Thymus (tissue), 11 donors: ENCODE measurements around the gene SLC25A31. TPM values are rescaled to one million over a fixed set of nuclear protein-coding genes. Genes with fewer than 3 reads are reported as not detected.

Experiments used
- DNase-seq, 9 donors: peaks; one replicate each; pipeline ENCODE4 v3.0.0-alpha.2; 2013; ENCODE audit warnings: low spot score in 9 of 9, low read depth in 6 of 9, missing footprints in 1 of 9
- H3K27ac ChIP-seq, 2 donors: one replicate each; pipeline ENCODE4 v1.5.1; 2013; ENCODE audit warnings: control low read depth in 1 of 2, low read depth in 1 of 2, low read length in 1 of 2, mild to moderate bottlenecking in 1 of 2, moderate library complexity in 1 of 2
- H3K27me3 ChIP-seq, 2 donors: one replicate each; pipeline ENCODE4 v1.5.1; 2013; ENCODE audit warnings: low read length in 1 of 2; ENCODE audit not compliant: control insufficient read depth in 2 of 2, insufficient read depth in 1 of 2
- H3K36me3 ChIP-seq, 2 donors: one replicate each; pipeline ENCODE4 v1.5.1; 2013; ENCODE audit warnings: low read length in 1 of 2, mild to moderate bottlenecking in 1 of 2, moderate library complexity in 1 of 2; ENCODE audit not compliant: control insufficient read depth in 2 of 2, insufficient read depth in 2 of 2
- H3K4me1 ChIP-seq, 2 donors: one replicate each; pipeline ENCODE4 v1.5.1; 2013; ENCODE audit warnings: low read length in 2 of 2; ENCODE audit not compliant: control insufficient read depth in 2 of 2, insufficient read depth in 2 of 2
- H3K4me3 ChIP-seq, 2 donors: one replicate each; pipeline ENCODE4 v1.5.1; 2013; ENCODE audit warnings: low read length in 2 of 2, control low read depth in 1 of 2, mild to moderate bottlenecking in 1 of 2
- H3K9me3 ChIP-seq, 2 donors: one replicate each; pipeline ENCODE4 v1.5.1; 2013; ENCODE audit warnings: low read length in 1 of 2, mild to moderate bottlenecking in 1 of 2; ENCODE audit not compliant: control insufficient read depth in 2 of 2, insufficient read depth in 1 of 2
- WGBS: extraction: QIAGEN DNeasy Blood & Tissue Kit; methylation state at CpG from one replicate; pipeline ENCODE4 v1.1.7; 2013; 5-methylcytosine and 5-hydroxymethylcytosine counted together
- polyA plus RNA-seq: library from polyadenylated mRNA; stranded (reverse); fragments of 200-250 nt; gene quantifications from one replicate; pipeline ENCODE4 v1.2.3, GENCODE V29; 2013
- total RNA-seq: library from RNA; stranded (reverse); fragments of 120-200 nt; gene quantifications from one replicate; pipeline ENCODE4 v1.2.4, GENCODE V29; 2013
- donor health status: healthy.

The SLC25A31 gene
- total and polyA plus RNA-seq, 2 donors = 0.05 to 0.25 TPM

DNA sequence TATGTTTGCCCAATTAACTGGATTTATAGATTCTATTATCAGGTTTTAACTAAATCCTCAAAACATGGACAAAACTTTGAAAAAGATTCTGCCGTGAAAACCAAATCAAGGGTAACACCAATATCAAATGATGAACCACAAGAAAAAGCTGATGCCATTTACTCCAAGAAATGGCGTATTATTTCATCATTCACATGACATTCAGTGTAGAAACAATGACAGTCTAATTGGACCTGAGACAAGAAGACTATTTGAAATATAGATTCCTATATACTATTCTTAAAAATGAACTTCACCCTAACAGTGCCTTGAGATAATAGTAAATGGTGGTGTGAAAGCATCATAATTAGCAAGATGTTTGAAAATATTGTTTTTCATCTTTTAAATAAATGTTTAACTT lies 4.8 kb downstream of the SLC25A31 start:
- DNase-seq = no peak
- no peaks in the 10 kb centered on the region for H3K4me1 ChIP-seq
- H3K9me3 ChIP-seq = no peaks in the 10 kb centered on the region
- no peak overlapping the region for H3K27ac ChIP-seq
- 94% methylated on average over 2 of the region's 2 CpGs for WGBS
- no peak overlapping the region for H3K4me3 ChIP-seq
- no peaks in the 10 kb centered on the region for H3K27me3 ChIP-seq
- H3K36me3 ChIP-seq = no peaks in the 10 kb centered on the region

DNA sequence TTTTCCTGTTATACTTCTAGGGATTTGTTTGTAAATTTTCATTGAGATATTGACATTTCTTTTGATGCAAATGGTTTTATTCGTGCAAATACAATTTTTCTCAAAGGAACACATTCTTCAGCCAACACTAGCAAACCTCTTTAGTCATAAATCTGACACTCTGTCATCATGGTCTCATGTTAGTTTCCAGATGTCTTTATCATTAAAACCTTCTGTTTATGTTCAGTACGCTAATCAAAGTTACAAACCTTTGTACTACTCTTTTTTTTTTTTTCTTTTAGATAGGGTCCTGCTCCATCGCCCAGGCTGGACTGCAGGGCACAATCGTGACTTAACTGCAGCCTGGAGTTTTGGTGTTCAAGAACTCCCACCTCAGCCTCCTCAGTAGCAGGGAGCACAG lies 7.1 kb downstream of the SLC25A31 start:
- H3K27me3 ChIP-seq = no peaks in the 10 kb centered on the region
- H3K36me3 ChIP-seq = no peaks in the 10 kb centered on the region
- H3K27ac ChIP-seq = no peak overlapping the region
- H3K9me3 ChIP-seq = peaks cover 0 to 1% of the 10 kb centered on the region in 2 donors
- WGBS = 89% methylated on average over 4 of the region's 4 CpGs
- DNase-seq = no peak
- H3K4me3 ChIP-seq = no peak overlapping the region
- H3K4me1 ChIP-seq = no peaks in the 10 kb centered on the region

DNA sequence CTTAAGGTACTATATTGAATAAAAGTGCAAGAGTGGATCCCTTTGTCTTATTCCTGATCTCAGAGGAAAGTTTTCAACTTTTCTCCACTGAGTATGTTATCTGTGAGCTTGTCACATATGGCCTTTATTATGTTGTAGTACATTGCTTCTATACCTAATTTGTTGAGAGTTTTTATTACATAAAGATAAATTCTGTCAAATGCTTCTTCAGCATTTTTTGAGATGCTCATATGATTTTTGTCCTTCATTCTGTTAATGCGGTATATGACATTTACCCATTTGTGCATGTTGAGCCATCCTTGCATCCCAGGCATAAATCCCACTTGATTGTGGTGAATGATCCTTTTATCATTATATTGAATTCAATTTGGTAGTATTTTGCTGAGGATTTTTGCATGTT lies 11.0 kb downstream of the SLC25A31 start:
- 99% methylated on average over 1 of the region's 1 CpG for WGBS
- Histone ChIP-seq H3K4me3 (no peak overlapping the region), H3K27ac (no peak overlapping the region), H3K9me3 (peaks cover 0 to 1% of the 10 kb centered on the region in 2 donors), H3K4me1 (no peaks in the 10 kb centered on the region), H3K27me3 (no peaks in the 10 kb centered on the region), H3K36me3 (no peaks in the 10 kb centered on the region)
- DNase-seq = no peak

DNA sequence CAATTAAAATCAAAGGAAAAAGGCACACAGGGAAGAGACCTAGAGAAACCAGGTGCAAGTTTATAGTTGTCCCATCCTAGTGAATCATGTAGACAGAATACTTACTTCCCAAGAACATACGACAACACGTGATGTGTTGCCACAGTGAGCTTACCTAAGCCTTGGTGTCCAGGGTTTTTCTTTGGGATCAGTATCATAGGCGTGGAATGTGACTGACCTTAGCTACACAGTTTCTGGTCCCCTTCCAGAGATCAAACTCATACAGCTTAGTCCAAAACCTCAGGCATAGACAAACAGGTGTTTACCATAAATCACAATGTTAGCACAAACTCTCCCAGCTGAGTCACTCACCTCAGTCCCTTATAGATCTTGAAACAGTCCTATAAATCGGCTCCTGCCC lies 17.7 kb downstream of the SLC25A31 start:
- H3K36me3 ChIP-seq = no peaks in the 10 kb centered on the region

DNA sequence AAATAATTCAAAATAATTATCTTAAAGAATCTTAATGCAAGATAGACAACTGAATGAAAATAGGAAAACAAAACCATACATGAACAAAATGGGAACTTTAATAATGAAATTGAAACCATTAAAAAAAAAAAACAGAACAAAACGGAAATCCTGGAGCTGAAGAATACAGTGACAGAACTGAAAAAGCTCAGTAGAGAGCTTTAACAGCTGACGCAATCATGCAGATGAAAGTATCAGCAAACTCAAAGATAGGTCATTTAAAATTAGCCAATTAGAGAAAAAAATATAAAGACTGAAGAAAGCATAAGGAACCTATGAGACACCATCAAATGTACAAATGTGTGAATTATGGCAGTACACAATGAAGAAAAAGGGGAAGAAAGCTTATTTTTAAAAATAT lies 18.8 kb downstream of the SLC25A31 start:
- H3K4me3 ChIP-seq = no peak overlapping the region
- H3K9me3 ChIP-seq = peaks cover 0 to 9% of the 10 kb centered on the region in 2 donors
- WGBS = 94% methylated on average over 2 of the region's 2 CpGs
- no peaks in the 10 kb centered on the region for H3K4me1 ChIP-seq
- no peaks in the 10 kb centered on the region for H3K27me3 ChIP-seq
- H3K36me3 ChIP-seq = no peaks in the 10 kb centered on the region
- no peak for DNase-seq
- no peak overlapping the region for H3K27ac ChIP-seq

More for the DNA sequence above, 17.7 kb downstream of the SLC25A31 start:
- H3K9me3 ChIP-seq = peaks cover 0 to 9% of the 10 kb centered on the region in 2 donors
- no peaks in the 10 kb centered on the region for H3K4me1 ChIP-seq
- H3K27me3 ChIP-seq = no peaks in the 10 kb centered on the region
- no peak overlapping the region for H3K4me3 ChIP-seq
- WGBS = 95% methylated on average over 4 of the region's 4 CpGs
- no peak overlapping the region for H3K27ac ChIP-seq
- no peak for DNase-seq

DNA sequence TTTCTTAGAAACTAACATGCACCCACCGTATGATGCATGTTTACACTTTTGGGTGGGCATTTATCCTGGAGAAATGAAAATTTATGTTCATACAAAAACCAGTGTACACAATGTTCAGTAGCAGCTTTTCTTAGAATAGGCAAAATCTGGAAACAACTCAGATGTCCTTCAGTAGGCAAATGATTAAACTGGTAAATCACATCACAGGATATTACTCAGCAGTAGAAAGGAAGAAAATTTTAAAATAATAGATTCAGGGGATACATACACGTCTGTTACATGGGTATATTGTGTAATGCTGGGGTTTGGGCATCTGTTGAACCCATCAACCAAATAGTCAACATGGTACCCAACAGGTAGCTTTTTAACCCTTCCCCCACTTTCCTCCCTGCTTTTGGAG lies 26.7 kb downstream of the SLC25A31 start:
- DNase-seq = no peak
- 88% methylated on average over 2 of the region's 2 CpGs for WGBS
- Histone ChIP-seq H3K9me3 (no peaks in the 10 kb centered on the region), H3K4me1 (no peaks in the 10 kb centered on the region), H3K27ac (no peak overlapping the region), H3K27me3 (no peaks in the 10 kb centered on the region), H3K4me3 (no peak overlapping the region), H3K36me3 (no peaks in the 10 kb centered on the region)

DNA sequence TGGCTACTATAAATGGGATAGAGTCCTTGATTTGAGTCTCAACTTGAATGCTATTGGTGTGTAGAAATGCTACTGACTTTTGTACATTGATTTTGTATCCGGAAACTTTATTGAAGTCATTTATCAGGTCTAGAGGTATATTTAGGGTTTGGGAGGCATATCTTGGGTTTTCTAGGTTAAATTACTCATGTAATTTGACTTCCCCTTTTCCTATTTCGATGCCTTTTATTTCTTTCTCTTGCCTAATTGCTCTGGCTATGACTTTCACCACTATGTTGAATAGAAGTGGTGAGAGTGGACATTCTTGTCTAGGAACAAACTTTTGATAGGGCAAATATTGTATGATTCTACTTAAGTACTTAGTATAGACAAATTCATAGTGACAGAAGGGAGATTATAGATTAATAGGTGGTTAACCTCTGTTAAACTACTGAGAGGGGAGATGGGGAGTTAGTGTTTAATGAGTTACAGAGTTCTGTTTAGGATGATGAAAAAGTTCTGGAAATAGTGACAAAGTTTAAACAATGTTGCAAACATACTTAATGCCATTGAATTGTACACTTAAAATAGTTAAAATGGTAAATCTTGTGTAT lies 29.1 kb downstream of the SLC25A31 start:
- no peaks in the 10 kb centered on the region for H3K4me1 ChIP-seq
- 77% methylated on average over 2 of the region's 2 CpGs for WGBS
- H3K27ac ChIP-seq = no peak overlapping the region
- no peaks in the 10 kb centered on the region for H3K9me3 ChIP-seq
- no peak for DNase-seq
- H3K36me3 ChIP-seq = no peaks in the 10 kb centered on the region
- no peaks in the 10 kb centered on the region for H3K27me3 ChIP-seq
- H3K4me3 ChIP-seq = no peak overlapping the region

DNA sequence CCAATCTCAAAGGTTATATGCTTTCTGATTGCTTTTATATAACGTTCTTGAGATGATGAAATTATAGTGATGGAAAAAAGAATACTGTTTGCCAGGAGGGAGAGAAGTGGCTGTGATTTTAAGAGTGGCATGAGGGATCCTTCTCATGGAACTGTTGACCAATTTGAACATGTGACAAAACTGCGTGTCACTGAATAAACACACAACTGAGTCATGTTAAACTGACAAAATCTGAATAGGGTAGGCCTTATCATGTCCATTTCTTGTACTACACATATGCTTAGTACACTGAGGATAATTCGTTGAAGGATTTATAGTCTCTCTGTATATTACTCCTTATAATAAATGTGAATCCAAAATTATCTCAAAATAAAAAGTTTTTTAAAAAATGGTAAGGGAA lies 29.7 kb downstream of the SLC25A31 start:
- WGBS = 91% methylated on average over 3 of the region's 3 CpGs
- Histone ChIP-seq H3K27ac (no peak overlapping the region), H3K4me3 (no peak overlapping the region), H3K36me3 (no peaks in the 10 kb centered on the region), H3K27me3 (no peaks in the 10 kb centered on the region), H3K9me3 (no peaks in the 10 kb centered on the region), H3K4me1 (no peaks in the 10 kb centered on the region)
- DNase-seq = no peak

DNA sequence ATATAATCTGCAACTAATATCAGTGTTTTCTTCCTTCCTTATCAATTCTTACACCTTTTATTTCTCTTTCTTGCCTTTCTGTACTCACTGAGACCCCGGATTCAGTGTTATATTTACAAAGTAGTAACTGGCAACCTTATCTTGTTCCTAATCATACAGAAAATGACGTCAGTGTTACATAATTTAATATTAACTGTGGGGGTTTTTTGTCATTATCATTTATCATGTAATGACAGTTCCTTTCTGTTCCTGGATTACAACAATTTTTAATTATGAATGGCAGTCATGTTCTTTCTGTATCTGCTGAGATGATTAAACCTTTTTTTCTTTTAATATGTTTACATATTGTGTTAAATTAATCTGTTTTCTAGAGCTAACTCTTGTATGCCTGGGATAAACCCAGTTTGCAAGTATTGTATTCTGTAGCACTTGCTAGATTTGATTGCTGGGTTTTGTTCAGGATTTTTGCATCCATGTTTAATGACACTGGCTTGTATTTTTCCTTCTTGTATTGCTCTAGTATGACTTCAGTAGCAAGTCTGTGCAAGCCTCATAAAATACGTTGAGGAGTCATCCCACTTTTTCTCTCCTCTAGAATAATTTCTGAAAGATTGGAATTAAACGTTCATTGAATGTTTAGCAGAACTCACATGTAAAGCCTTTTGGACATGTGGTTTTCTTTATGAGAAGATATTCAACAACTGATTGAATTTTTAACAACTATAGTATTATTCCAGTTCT lies 41.5 kb downstream of the SLC25A31 start:
- no peak overlapping the region for H3K4me3 ChIP-seq
- no peaks in the 10 kb centered on the region for H3K27me3 ChIP-seq
- H3K9me3 ChIP-seq = no peaks in the 10 kb centered on the region
- H3K4me1 ChIP-seq = no peaks in the 10 kb centered on the region
- no peak overlapping the region for H3K27ac ChIP-seq
- H3K36me3 ChIP-seq = no peaks in the 10 kb centered on the region
- DNase-seq = no peak
- 74% methylated on average over 4 of the region's 4 CpGs for WGBS
